GM23248 (cell line): ENCODE results near the gene HPX. TPM values are rescaled to one million over a fixed set of nuclear protein-coding genes. Genes with fewer than 3 reads are reported as not detected.
"Not testable (repeated sequence)": the region's sequence is repeated elsewhere in the genome, so short reads cannot be mapped to it uniquely, and the experiment has no call there.

Source experiments
- DNase-seq: peaks from one replicate; pipeline ENCODE4 v3.0.0-alpha.2; 2015
- H2AFZ ChIP-seq: fragments of 200-600 bp; sonication (generic); 2 replicates; pipeline ENCODE4 v1.6.1; 2016; ENCODE audit warnings: antibody characterized with exemption
- H3F3A ChIP-seq: fragments of 200-600 bp; sonication (generic); 2 replicates; pipeline ENCODE4 v1.6.1; 2016; ENCODE audit warnings: mild to moderate bottlenecking, antibody characterized with exemption, mixed run types; ENCODE audit not compliant: insufficient read depth
- H3K27ac ChIP-seq: fragments of 200-600 bp; sonication (generic); 2 replicates; pipeline ENCODE4 v1.5.1; 2016; ENCODE audit warnings: mild to moderate bottlenecking
- H3K27me3 ChIP-seq: fragments of 200-600 bp; sonication (generic); replicated peaks from 2 replicates; pipeline ENCODE4 v1.6.1; 2016; ENCODE audit warnings: mild to moderate bottlenecking; ENCODE audit not compliant: insufficient read depth
- H3K36me3 ChIP-seq: fragments of 200-600 bp; sonication (generic); 2 replicates; pipeline ENCODE4 v1.6.1; 2016; ENCODE audit warnings: low read depth, mild to moderate bottlenecking
- H3K4me1 ChIP-seq: fragments of 200-600 bp; sonication (generic); 2 replicates; pipeline ENCODE4 v1.6.1; 2016; ENCODE audit warnings: mild to moderate bottlenecking; ENCODE audit not compliant: insufficient read depth
- H3K4me2 ChIP-seq: fragments of 200-600 bp; sonication (generic); one replicate; pipeline ENCODE4 v1.6.1; 2016; ENCODE audit warnings: mild to moderate bottlenecking; ENCODE audit not compliant: unreplicated experiment
- H3K4me3 ChIP-seq: fragments of 200-600 bp; sonication (generic); 2 replicates; pipeline ENCODE4 v1.5.1; 2016; ENCODE audit warnings: mild to moderate bottlenecking
- H3K79me2 ChIP-seq: fragments of 200-600 bp; sonication (generic); 2 replicates; pipeline ENCODE4 v1.6.1; 2016; ENCODE audit warnings: mild to moderate bottlenecking; ENCODE audit not compliant: insufficient read depth
- H3K9ac ChIP-seq: fragments of 200-600 bp; sonication (generic); 2 replicates; pipeline ENCODE4 v1.6.1; 2016; ENCODE audit warnings: mild to moderate bottlenecking
- H3K9me2 ChIP-seq: fragments of 200-600 bp; sonication (generic); 2 replicates; pipeline ENCODE4 v1.6.1; 2016; ENCODE audit warnings: mixed run types, mild to moderate bottlenecking, moderate library complexity; ENCODE audit not compliant: insufficient read depth
- H3K9me3 ChIP-seq: fragments of 200-600 bp; sonication (generic); one replicate; pipeline ENCODE4 v1.6.1; 2017; ENCODE audit warnings: low read depth
- H4K20me1 ChIP-seq: fragments of 200-600 bp; sonication (generic); 2 replicates; pipeline ENCODE4 v1.6.0; 2016; ENCODE audit not compliant: insufficient read depth
- EZH2 ChIP-seq: fragments of 200-600 bp; sonication (generic); IDR thresholded peaks from 2 replicates; pipeline ENCODE4 v1.6.1; 2018; ENCODE audit warnings: antibody characterized with exemption, mild to moderate bottlenecking; ENCODE audit not compliant: insufficient read depth, poor library complexity, severe bottlenecking
- EZH2phosphoT487 ChIP-seq: fragments of 200-600 bp; sonication (generic); IDR thresholded peaks from 2 replicates; pipeline ENCODE4 v1.6.1; 2018; ENCODE audit warnings: antibody characterized with exemption, moderate library complexity, mild to moderate bottlenecking, low read depth; ENCODE audit not compliant: insufficient read depth
- WGBS, 2 experiments: methylation state at CpG; one replicate each; pipeline ENCODE4 v1.1.6; 2015 to 2017; ENCODE audit warnings: low lambda C conversion rate in 2 of 2, low coverage in 1 of 2; ENCODE audit errors: missing lambda C conversion rate in 2 of 2; 5-methylcytosine and 5-hydroxymethylcytosine counted together
- in situ Hi-C: fragments of 300-500 bp; cut with MboI; formaldehyde crosslinking; loops from 2 replicates; pipeline ENCODE4 v1.15.0; 2020
- polyA plus RNA-seq: library from polyadenylated mRNA; unstranded; fragments of >200 nt; fragmentation: Nextera tagmentation; extraction: Ambion mirVana; gene quantifications from 2 replicates; pipeline ENCODE4 v1.2.1, GENCODE V29; 2016
- total RNA-seq: library from RNA; depleted of rRNA; stranded (reverse); fragments of >200 nt; shearing (Covaris generic); gene quantifications from 2 replicates; pipeline ENCODE4 v1.2.3, GENCODE V29; 2014

HPX gene
- total and polyA plus RNA-seq, 2 experiments from 2014 or later: 0.22 to 0.43 TPM

GRCh38 chr11:6393989-6394670, 46.7 kb downstream of the HPX start:
- no peak for DNase-seq
- Histone ChIP-seq H3K9ac (no peak overlapping the region), H3K36me3 (no peaks in the 10 kb centered on the region), H3K4me2 (no peak overlapping the region), H3K79me2 (peaks cover 5% of the 10 kb centered on the region; the same call in 1 of the 2 replicates), H3K9me2 (no peaks in the 10 kb centered on the region), H3K4me1 (peaks cover 15% of the 10 kb centered on the region), H3F3A (peaks cover 35% of the 10 kb centered on the region), H3K4me3 (no peak overlapping the region), H3K27me3 (no peaks in the 10 kb centered on the region), H3K9me3 (no peaks in the 10 kb centered on the region), H3K27ac (no peak overlapping the region), H2AFZ (no peak overlapping the region), H4K20me1 (no peaks in the 10 kb centered on the region)
- 90 to 91% methylated on average over 16 of the region's 16 CpGs for WGBS, 2 experiments
- TF ChIP-seq EZH2phosphoT487: no peak
- TF ChIP-seq EZH2: no peak
- in situ Hi-C loops: no loop called here

- H3K9me3 ChIP-seq, H3K79me2 ChIP-seq, H3K4me2 ChIP-seq, H3K36me3 ChIP-seq, H3K4me3 ChIP-seq, DNase-seq, H3K27me3 ChIP-seq, H2AFZ ChIP-seq, H3K27ac ChIP-seq, in situ Hi-C loops, H4K20me1 ChIP-seq, H3K9ac ChIP-seq, H3K9me2 ChIP-seq: not testable (repeated sequence)
- WGBS, 2 experiments: 93 to 94% methylated on average over 2 to 4 of the region's 4 CpGs
- peaks cover 38% of the 10 kb centered on the region for H3F3A ChIP-seq
- peaks cover 16% of the 10 kb centered on the region for H3K4me1 ChIP-seq
These were observed 48.5 kb downstream of the HPX start for GRCh38 chr11:6392251-6392650.

DNA sequence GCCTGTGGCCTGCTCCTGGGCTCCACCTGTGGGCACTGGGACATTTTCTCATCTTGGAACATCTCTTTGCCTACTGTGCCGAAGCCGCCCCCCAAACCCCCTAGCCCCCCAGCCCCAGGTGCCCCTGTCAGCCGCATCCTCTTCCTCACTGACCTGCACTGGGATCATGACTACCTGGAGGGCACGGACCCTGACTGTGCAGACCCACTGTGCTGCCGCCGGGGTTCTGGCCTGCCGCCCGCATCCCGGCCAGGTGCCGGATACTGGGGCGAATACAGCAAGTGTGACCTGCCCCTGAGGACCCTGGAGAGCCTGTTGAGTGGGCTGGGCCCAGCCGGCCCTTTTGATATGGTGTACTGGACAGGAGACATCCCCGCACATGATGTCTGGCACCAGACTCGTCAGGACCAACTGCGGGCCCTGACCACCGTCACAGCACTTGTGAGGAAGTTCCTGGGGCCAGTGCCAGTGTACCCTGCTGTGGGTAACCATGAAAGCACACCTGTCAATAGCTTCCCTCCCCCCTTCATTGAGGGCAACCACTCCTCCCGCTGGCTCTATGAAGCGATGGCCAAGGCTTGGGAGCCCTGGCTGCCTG, 49.2 kb downstream of the HPX start:
- Histone ChIP-seq H3K79me2 (peaks cover 5% of the 10 kb centered on the region; the same call in 1 of the 2 replicates), H3K4me2 (no peak overlapping the region), H3K27me3 (no peaks in the 10 kb centered on the region), H3K9me2 (no peaks in the 10 kb centered on the region), H3K36me3 (no peaks in the 10 kb centered on the region), H3K9me3 (no peaks in the 10 kb centered on the region), H3F3A (peaks cover 32% of the 10 kb centered on the region), H3K4me1 (peaks cover 12% of the 10 kb centered on the region), H3K27ac (no peak overlapping the region), H3K9ac (no peak overlapping the region), H2AFZ (no peak overlapping the region), H3K4me3 (no peak overlapping the region), H4K20me1 (no peaks in the 10 kb centered on the region)
- in situ Hi-C loops: no loop called here
- no peak for DNase-seq
- TF ChIP-seq EZH2 (no peak), EZH2phosphoT487 (no peak)
- WGBS, 2 experiments: 96% methylated on average over 14 to 18 of the region's 18 CpGs

- Histone ChIP-seq H2AFZ (peak overlapping the region; percentile 76), H3K9ac (peak overlapping the region; percentile 84), H3K4me3 (peak overlapping the region; percentile 83), H4K20me1 (no peaks in the 10 kb centered on the region), H3K36me3 (no peaks in the 10 kb centered on the region), H3K4me2 (peak overlapping the region; percentile 89), H3K9me2 (no peaks in the 10 kb centered on the region), H3K79me2 (peaks cover 5% of the 10 kb centered on the region; the same call in 1 of the 2 replicates), H3K27ac (peak overlapping the region; percentile 47), H3K4me1 (peaks cover 12% of the 10 kb centered on the region), H3F3A (peaks cover 27% of the 10 kb centered on the region), H3K9me3 (no peaks in the 10 kb centered on the region), H3K27me3 (no peaks in the 10 kb centered on the region)
- 20 to 30% methylated on average over 19 of the region's 19 CpGs for WGBS, 2 experiments
- DNase-seq: peak; percentile 62
- no peak for TF ChIP-seq EZH2phosphoT487
- TF ChIP-seq EZH2: no peak
- in situ Hi-C loops: no loop called here
These were observed 49.9 kb downstream of the HPX start for GRCh38 chr11:6390718-6391469.
